Smooth muscle cell (in vitro differentiated cells): ENCODE measurements around the gene TENT4A. TPM values are rescaled to one million over a fixed set of nuclear protein-coding genes. Genes with fewer than 3 reads are reported as not detected.

ENCODE experiments used
- DNase-seq: peaks from one replicate; lab custom pipeline; 2025; ENCODE audit not compliant: unreplicated experiment; lab: John Stamatoyannopoulos, UW
- H2AFZ ChIP-seq: fragments of 200-600 bp; sonication (generic); 2 replicates; pipeline ENCODE4 v1.6.0; 2016; ENCODE audit warnings: antibody characterized with exemption, low read depth, mild to moderate bottlenecking
- H3F3A ChIP-seq: fragments of 200-600 bp; sonication (generic); 2 replicates; pipeline ENCODE4 v1.6.0; 2017; ENCODE audit warnings: antibody characterized with exemption, low read depth
- H3K27ac ChIP-seq: fragments of 200-600 bp; sonication (generic); 2 replicates; pipeline ENCODE4 v1.5.1; 2016; ENCODE audit warnings: low read depth, mild to moderate bottlenecking
- H3K27me3 ChIP-seq: fragments of 200-600 bp; sonication (generic); 2 replicates; pipeline ENCODE4 v1.6.1; 2016; ENCODE audit warnings: low read depth, mild to moderate bottlenecking
- H3K36me3 ChIP-seq: fragments of 200-600 bp; sonication (generic); 2 replicates; pipeline ENCODE4 v1.5.1; 2016; ENCODE audit warnings: low read depth
- H3K4me1 ChIP-seq: fragments of 200-600 bp; sonication (generic); 2 replicates; pipeline ENCODE4 v1.5.1; 2016; ENCODE audit warnings: low read depth
- H3K4me2 ChIP-seq: fragments of 200-600 bp; sonication (generic); 2 replicates; pipeline ENCODE4 v1.6.0; 2016; ENCODE audit warnings: mild to moderate bottlenecking
- H3K4me3 ChIP-seq: fragments of 200-600 bp; sonication (generic); 2 replicates; pipeline ENCODE4 v1.5.1; 2016; ENCODE audit warnings: mild to moderate bottlenecking
- H3K79me2 ChIP-seq: fragments of 200-600 bp; sonication (generic); 2 replicates; pipeline ENCODE4 v1.6.0; 2016; ENCODE audit warnings: low read depth, mild to moderate bottlenecking
- H3K9ac ChIP-seq: fragments of 200-600 bp; sonication (generic); 2 replicates; pipeline ENCODE4 v1.6.0; 2016; ENCODE audit warnings: low read depth
- H3K9me3 ChIP-seq: fragments of 200-600 bp; sonication (generic); replicated peaks from 2 replicates; pipeline ENCODE4 v1.5.1; 2016; ENCODE audit warnings: low read depth
- H4K20me1 ChIP-seq: fragments of 200-600 bp; sonication (generic); 2 replicates; pipeline ENCODE4 v1.6.0; 2016; ENCODE audit warnings: low read depth
- WGBS: methylation state at CpG from one replicate; pipeline ENCODE4 v1.1.7; 2016; ENCODE audit warnings: low lambda C conversion rate; 5-methylcytosine and 5-hydroxymethylcytosine counted together
- polyA plus RNA-seq: library from polyadenylated mRNA; unstranded; fragments of >200 nt; fragmentation: Nextera tagmentation; extraction: Ambion mirVana; gene quantifications from 2 replicates; pipeline ENCODE4 v1.2.1, GENCODE V29; 2016
- total RNA-seq: library from RNA; depleted of rRNA; stranded (reverse); fragments of >200 nt; gene quantifications from 2 replicates; pipeline ENCODE4 v1.2.3, GENCODE V29; 2014
- TF ChIP-seq, protein P1 (sequence below): fragments of 200-600 bp; sonication (generic); IDR thresholded peaks from 2 replicates; pipeline ENCODE4 v1.5.1; 2017; ENCODE audit warnings: borderline replicate concordance, mild to moderate bottlenecking, antibody characterized with exemption; ENCODE audit not compliant: insufficient read depth, poor library complexity, severe bottlenecking

Gene TENT4A
- total and polyA plus RNA-seq, 2 experiments from 2014 or later: 10.0 to 16.2 TPM

DNA sequence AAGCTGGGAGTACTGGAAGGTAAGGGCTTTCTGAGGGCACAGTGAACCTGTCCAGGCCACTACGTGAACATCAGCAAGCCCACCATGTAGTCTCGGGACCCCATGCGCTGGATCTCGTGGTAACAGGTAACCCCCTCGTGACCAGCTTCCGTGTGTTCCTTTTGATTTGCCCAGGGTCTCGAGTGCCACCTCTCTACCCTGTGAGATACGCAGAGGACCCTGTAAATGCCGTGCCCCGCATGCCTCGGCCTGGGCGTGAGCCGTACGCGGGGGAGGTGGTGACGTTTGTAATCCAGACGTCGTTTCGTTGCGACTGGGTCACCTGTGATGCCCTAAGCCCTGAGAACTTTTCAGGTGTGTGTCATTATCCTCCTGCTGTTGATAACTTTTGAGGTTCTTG, 45.5 kb downstream of the TENT4A start:
- no peaks in the 10 kb centered on the region for H3K27me3 ChIP-seq
- H3K9ac ChIP-seq: no peak overlapping the region
- no peak for DNase-seq
- H3K4me2 ChIP-seq: no peak overlapping the region
- no peaks in the 10 kb centered on the region for H3K79me2 ChIP-seq
- no peaks in the 10 kb centered on the region for H3F3A ChIP-seq
- no peaks in the 10 kb centered on the region for H3K9me3 ChIP-seq
- H3K4me1 ChIP-seq: no peaks in the 10 kb centered on the region
- H3K27ac ChIP-seq: no peak overlapping the region
- TF ChIP-seq, protein P1, sequence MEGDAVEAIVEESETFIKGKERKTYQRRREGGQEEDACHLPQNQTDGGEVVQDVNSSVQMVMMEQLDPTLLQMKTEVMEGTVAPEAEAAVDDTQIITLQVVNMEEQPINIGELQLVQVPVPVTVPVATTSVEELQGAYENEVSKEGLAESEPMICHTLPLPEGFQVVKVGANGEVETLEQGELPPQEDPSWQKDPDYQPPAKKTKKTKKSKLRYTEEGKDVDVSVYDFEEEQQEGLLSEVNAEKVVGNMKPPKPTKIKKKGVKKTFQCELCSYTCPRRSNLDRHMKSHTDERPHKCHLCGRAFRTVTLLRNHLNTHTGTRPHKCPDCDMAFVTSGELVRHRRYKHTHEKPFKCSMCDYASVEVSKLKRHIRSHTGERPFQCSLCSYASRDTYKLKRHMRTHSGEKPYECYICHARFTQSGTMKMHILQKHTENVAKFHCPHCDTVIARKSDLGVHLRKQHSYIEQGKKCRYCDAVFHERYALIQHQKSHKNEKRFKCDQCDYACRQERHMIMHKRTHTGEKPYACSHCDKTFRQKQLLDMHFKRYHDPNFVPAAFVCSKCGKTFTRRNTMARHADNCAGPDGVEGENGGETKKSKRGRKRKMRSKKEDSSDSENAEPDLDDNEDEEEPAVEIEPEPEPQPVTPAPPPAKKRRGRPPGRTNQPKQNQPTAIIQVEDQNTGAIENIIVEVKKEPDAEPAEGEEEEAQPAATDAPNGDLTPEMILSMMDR: no peak
- peaks cover 8% of the 10 kb centered on the region for H4K20me1 ChIP-seq
- no peak overlapping the region for H2AFZ ChIP-seq
- peaks cover 16% of the 10 kb centered on the region for H3K36me3 ChIP-seq
- H3K4me3 ChIP-seq: no peak overlapping the region
- 93% methylated on average over 20 of the region's 20 CpGs for WGBS

DNA sequence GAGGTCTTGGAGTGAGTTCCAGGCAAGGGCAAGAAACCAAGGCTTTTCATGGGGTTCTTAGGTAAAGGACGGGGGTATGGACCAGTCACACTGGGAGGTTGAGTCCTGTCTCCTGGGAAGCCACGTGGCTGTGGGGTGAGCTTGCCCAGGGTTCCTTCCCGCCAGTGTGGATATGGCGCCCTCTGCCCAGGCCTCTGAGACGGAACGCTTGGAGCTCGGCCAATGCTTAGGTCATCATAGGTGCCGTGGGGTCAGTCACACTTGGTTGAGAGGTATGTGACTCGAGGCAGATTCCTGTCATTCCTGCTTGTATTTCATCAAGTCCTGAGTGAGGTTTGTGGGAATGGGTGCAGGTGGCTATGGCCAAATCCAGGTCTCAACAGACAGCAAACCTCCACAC, 46.2 kb downstream of the TENT4A start:
- H3K4me3 ChIP-seq: no peak overlapping the region
- H3K27ac ChIP-seq: no peak overlapping the region
- no peaks in the 10 kb centered on the region for H3K4me1 ChIP-seq
- DNase-seq: no peak
- no peaks in the 10 kb centered on the region for H3K27me3 ChIP-seq
- H3K79me2 ChIP-seq: no peaks in the 10 kb centered on the region
- H4K20me1 ChIP-seq: peaks cover 5% of the 10 kb centered on the region
- no peaks in the 10 kb centered on the region for H3K9me3 ChIP-seq
- H3K4me2 ChIP-seq: no peak overlapping the region
- 79% methylated on average over 9 of the region's 9 CpGs for WGBS
- peaks cover 16% of the 10 kb centered on the region for H3K36me3 ChIP-seq
- no peak overlapping the region for H2AFZ ChIP-seq
- H3F3A ChIP-seq: no peaks in the 10 kb centered on the region
- H3K9ac ChIP-seq: no peak overlapping the region
- TF ChIP-seq, protein P1: no peak

DNA sequence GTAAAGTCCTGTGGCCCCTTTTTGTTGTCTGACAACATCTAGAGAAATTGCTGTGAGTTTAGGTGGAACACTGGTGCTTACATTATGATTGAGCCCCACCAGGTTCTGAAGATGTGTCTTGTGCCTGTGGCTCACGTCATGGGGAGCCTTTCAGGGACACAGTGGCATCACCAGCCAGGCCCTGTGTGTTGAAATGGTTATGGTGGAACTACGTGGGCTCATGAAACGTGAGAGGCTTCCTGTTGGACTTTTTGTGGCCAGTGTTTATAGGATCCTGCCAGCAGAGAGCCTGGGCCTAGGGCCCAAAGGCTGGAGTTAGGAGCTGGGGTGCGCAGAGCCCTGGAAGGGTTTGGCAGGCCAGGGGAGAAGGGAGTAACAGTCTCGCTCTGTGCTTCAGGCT, 46.8 kb downstream of the TENT4A start:
- Histone ChIP-seq H3K9ac (no peak overlapping the region), H2AFZ (no peak overlapping the region), H3K27me3 (no peaks in the 10 kb centered on the region), H3K36me3 (peaks cover 16% of the 10 kb centered on the region), H3K79me2 (no peaks in the 10 kb centered on the region), H3K4me3 (no peak overlapping the region), H4K20me1 (no peaks in the 10 kb centered on the region), H3F3A (no peaks in the 10 kb centered on the region), H3K27ac (no peak overlapping the region), H3K4me2 (no peak overlapping the region), H3K9me3 (no peaks in the 10 kb centered on the region), H3K4me1 (no peaks in the 10 kb centered on the region)
- 89% methylated on average over 5 of the region's 5 CpGs for WGBS
- TF ChIP-seq, protein P1: no peak
- no peak for DNase-seq

GRCh38 chr5:6760686-6761085, 47.5 kb downstream of the TENT4A start:
- Histone ChIP-seq H3K4me1 (no peaks in the 10 kb centered on the region), H3K9me3 (no peaks in the 10 kb centered on the region), H3K9ac (no peak overlapping the region), H4K20me1 (no peaks in the 10 kb centered on the region), H3K4me3 (no peak overlapping the region), H3K4me2 (no peak overlapping the region), H3K27me3 (no peaks in the 10 kb centered on the region), H2AFZ (no peak overlapping the region), H3K79me2 (no peaks in the 10 kb centered on the region), H3F3A (no peaks in the 10 kb centered on the region), H3K27ac (no peak overlapping the region), H3K36me3 (peaks cover 14% of the 10 kb centered on the region)
- 97% methylated on average over 9 of the region's 9 CpGs for WGBS
- TF ChIP-seq, protein P1: no peak
- DNase-seq: no peak
